K562 (cell line): ENCODE measurements around the gene AOC3. TPM values are rescaled to one million over a fixed set of nuclear protein-coding genes. Genes with fewer than 3 reads are reported as not detected.
A peak's percentile ranks its signal among the peaks of the same experiment; 100 is the strongest.

Experiments
- ATAC-seq: fragments of 200-7000 bp; cut with Tn5 transposase; 3 replicates; pipeline ENCODE4 v1.9.1; 2020; ENCODE audit warnings: moderate library complexity
- BruUV-seq: library from RNA; stranded (reverse); fragments of 400-500 nt; replicated peaks from 2 replicates; lab custom pipeline; 2021; lab: Mats Ljungman, UMichigan
- CTCF ChIA-PET: fragments of 300-600 bp; formaldehyde crosslinking; extraction: SDS; loops from one replicate; lab custom pipeline; 2021; ENCODE audit warnings: low intra/inter-chr PET ratio; lab: Yijun Ruan, JAX
- POLR2A ChIA-PET: fragments of 300-600, 350-650 bp; sonication (Branson Sonifier 250); formaldehyde crosslinking; extraction: SDS; loops from one replicate; lab custom pipeline; 2021; ENCODE audit warnings: antibody characterized with exemption, inconsistent platforms; lab: Yijun Ruan, JAX
- DNase-seq, 4 experiments: peaks; one replicate each; pipeline versions ENCODE4 v3.0.0 to v3.0.0-alpha.2; 2011 to 2018; ENCODE audit warnings: low spot score in 3 of 4, mixed read lengths in 3 of 4; ENCODE audit errors: extremely low read depth in 1 of 4
- FAIRE-seq: peaks from 2 replicates; lab custom pipeline; 2011; peaks lifted over from hg19 to GRCh38; lab: Jason Lieb, UNC
- H2AFZ ChIP-seq: 2 replicates; pipeline ENCODE4 v1.6.0; 2011; ENCODE audit warnings: low read depth, low read length, control low read depth, inconsistent platforms
- H3K27ac ChIP-seq: fragments of 200-600 bp; 3 replicates; pipeline ENCODE4 v1.8.0; 2011; ENCODE audit warnings: low read depth, mild to moderate bottlenecking, control low read depth, inconsistent platforms, low read length, moderate library complexity, mixed read lengths; ENCODE audit errors: extremely low read depth
- H3K27me3 ChIP-seq, 2 experiments: fragments of 300-600 bp in 1 of 2; 2 replicates in 1 of 2; 3 replicates in 1 of 2; pipeline versions ENCODE4 v1.6.0 to v1.8.0; 2011; ENCODE audit warnings: inconsistent platforms in 2 of 2, low read length in 2 of 2, mild to moderate bottlenecking in 1 of 2, mixed read lengths in 1 of 2, moderate library complexity in 1 of 2; ENCODE audit not compliant: control insufficient read depth in 2 of 2, insufficient read depth in 2 of 2
- H3K36me3 ChIP-seq: fragments of 300-600 bp; 3 replicates; pipeline ENCODE4 v1.8.0; 2011; ENCODE audit warnings: mild to moderate bottlenecking, low read length, inconsistent platforms; ENCODE audit not compliant: control insufficient read depth, insufficient read depth
- H3K4me1 ChIP-seq, 2 experiments: fragments of 200-600 bp in 1 of 2; replicated peaks in 1 of 2; 2 replicates in 1 of 2; 3 replicates in 1 of 2; pipeline versions ENCODE4 v1.5.1 to v1.8.0; 2011; ENCODE audit warnings: inconsistent platforms in 2 of 2, low read length in 2 of 2, mild to moderate bottlenecking in 1 of 2, mixed read lengths in 1 of 2, moderate library complexity in 1 of 2; ENCODE audit not compliant: control insufficient read depth in 2 of 2, insufficient read depth in 2 of 2
- H3K4me2 ChIP-seq: 2 replicates; pipeline ENCODE4 v1.6.1; 2011; ENCODE audit warnings: low read length, control low read depth, inconsistent platforms, mixed read lengths; ENCODE audit not compliant: insufficient read depth
- H3K4me3 ChIP-seq: fragments of 200-600 bp; sonication (generic), shearing (Covaris generic); 2 replicates; pipeline ENCODE4 v1.5.1; 2016; ENCODE audit warnings: control low read depth, inconsistent platforms
- H3K79me2 ChIP-seq: fragments of 200-600 bp; 3 replicates; pipeline ENCODE4 v1.8.0; 2011; ENCODE audit warnings: low read length, inconsistent platforms; ENCODE audit not compliant: control insufficient read depth, insufficient read depth
- H3K9ac ChIP-seq, 2 experiments: 2 replicates each; pipeline versions ENCODE4 v1.6.0 to v1.6.1; 2011; ENCODE audit warnings: low read depth in 2 of 2, low read length in 2 of 2, control low read depth in 1 of 2, inconsistent platforms in 1 of 2, mild to moderate bottlenecking in 1 of 2, mixed read lengths in 1 of 2; ENCODE audit not compliant: insufficient read depth in 1 of 2
- H3K9me1 ChIP-seq: one replicate; pipeline ENCODE4 v1.6.0; 2011; ENCODE audit warnings: inconsistent platforms, mild to moderate bottlenecking, low read length, moderate library complexity; ENCODE audit not compliant: control insufficient read depth, insufficient read depth
- H3K9me3 ChIP-seq: replicated peaks from 2 replicates; pipeline ENCODE4 v1.5.1; 2011; ENCODE audit warnings: low read depth, low read length, inconsistent platforms; ENCODE audit not compliant: control insufficient read depth, insufficient read depth
- H4K20me1 ChIP-seq: replicated peaks from 2 replicates; pipeline ENCODE4 v1.6.1; 2011; ENCODE audit warnings: low read length, inconsistent platforms, mixed read lengths; ENCODE audit not compliant: control insufficient read depth, insufficient read depth
- ASH1L ChIP-seq: fragments of 450-650 bp; IDR thresholded peaks from 2 replicates; pipeline ENCODE4 v1.6.1; 2018; ENCODE audit warnings: borderline replicate concordance, mild to moderate bottlenecking, low read depth; ENCODE audit not compliant: partially characterized antibody
- ATF4 ChIP-seq: fragments of 450-650 bp; formaldehyde crosslinking; IDR thresholded peaks from 2 replicates; pipeline ENCODE4 v1.4.0; 2022; ENCODE audit warnings: mild to moderate bottlenecking, moderate library complexity
- BRD9 ChIP-seq: fragments of 450-650 bp; IDR thresholded peaks from 2 replicates; pipeline ENCODE4 v1.6.1; 2018; ENCODE audit warnings: low read depth; ENCODE audit not compliant: partially characterized antibody
- CBFA2T3 ChIP-seq: fragments of 450-650 bp; IDR thresholded peaks from 2 replicates; pipeline ENCODE4 v1.6.1; 2017
- CBX2 ChIP-seq: fragments of 200-600 bp; sonication (generic); IDR thresholded peaks from one replicate; pipeline ENCODE4 v1.6.1; 2012; ENCODE audit warnings: mild to moderate bottlenecking, low read length, inconsistent platforms; ENCODE audit not compliant: insufficient read depth, poor library complexity, severe bottlenecking
- CEBPB ChIP-seq: fragments of 450-650 bp; IDR thresholded peaks from 2 replicates; pipeline ENCODE4 v1.6.1; 2016; ENCODE audit warnings: missing genetic modification characterization, missing compliant biosample characterization
- E2F3 ChIP-seq: fragments of 250-450 bp; sonication (Bioruptor Pico); IDR thresholded peaks from 2 replicates; pipeline ENCODE4 v1.4.0; 2020; ENCODE audit warnings: mild to moderate bottlenecking
- ETS1 ChIP-seq: conservative IDR thresholded peaks from 2 replicates; pipeline ENCODE4 v1.6.1; 2011; ENCODE audit warnings: low read depth, mild to moderate bottlenecking, low read length; ENCODE audit not compliant: control insufficient read depth
- KDM1A ChIP-seq, 2 experiments: fragments of 450-650 bp; IDR thresholded peaks; 2 replicates each; pipeline ENCODE4 v1.6.1; 2016; ENCODE audit warnings: mild to moderate bottlenecking in 2 of 2
- PHF21A ChIP-seq: fragments of 450-650 bp; IDR thresholded peaks from 2 replicates; pipeline ENCODE4 v1.6.1; 2017; ENCODE audit warnings: low read depth, borderline replicate concordance
- SAP30 ChIP-seq: fragments of 200-600 bp; sonication (generic); IDR thresholded peaks from 2 replicates; pipeline ENCODE4 v1.6.1; 2012; ENCODE audit warnings: borderline replicate concordance, low read depth, mild to moderate bottlenecking, moderate library complexity, low read length, control low read depth, inconsistent platforms; ENCODE audit not compliant: insufficient read depth, poor library complexity, severe bottlenecking
- TARDBP ChIP-seq: fragments of 450-650 bp; IDR thresholded peaks from 2 replicates; pipeline ENCODE4 v1.6.1; 2016
- ZNF121 ChIP-seq: sonication (generic); formaldehyde crosslinking; conservative IDR thresholded peaks from 2 replicates; pipeline ENCODE4 v1.8.0; 2022; ENCODE audit warnings: missing genetic modification reagents
- ZNF146 ChIP-seq: IDR thresholded peaks from one replicate; pipeline ENCODE4 v1.6.1; 2018; ENCODE audit warnings: missing compliant biosample characterization; ENCODE audit not compliant: unreplicated experiment
- ZNF24 ChIP-seq: fragments of 450-650 bp; IDR thresholded peaks from 2 replicates; pipeline ENCODE4 v1.6.1; 2016
- ZNF75A ChIP-seq: fragments of 450-650 bp; formaldehyde crosslinking; IDR thresholded peaks from 2 replicates; pipeline ENCODE4 v1.4.0; 2020; ENCODE audit warnings: mild to moderate bottlenecking
- ZSCAN32 ChIP-seq: fragments of 450-650 bp; formaldehyde crosslinking; IDR thresholded peaks from 2 replicates; pipeline ENCODE4 v1.4.0; 2020; ENCODE audit warnings: mild to moderate bottlenecking, moderate library complexity
- WGBS: fragments of 100-300 bp; shearing (Covaris generic); methylation state at CpG from one replicate; pipeline ENCODE4 v1.1.6; 2016; ENCODE audit warnings: low coverage, mixed read lengths; ENCODE audit not compliant: insufficient coverage; ENCODE audit errors: missing lambda C conversion rate; 5-methylcytosine and 5-hydroxymethylcytosine counted together
- in situ Hi-C: fragments of 300-500 bp; cut with MboI; formaldehyde crosslinking; loops from 4 replicates; pipeline ENCODE4 v1.15.0; 2018; ENCODE audit warnings: inconsistent platforms, mixed read lengths
- intact Hi-C: fragments of 100-400 bp; cut with micrococcal nuclease; formaldehyde crosslinking; loops from 2 replicates; pipeline ENCODE4 v1.14.2; 2022
- polyA plus RNA-seq, 8 experiments: library from polyadenylated mRNA; depleted of rRNA in 4 of 8; stranded (reverse) in 5 of 8; unstranded in 3 of 8; fragments of >200 nt; fragmentation: Nextera tagmentation in 2 of 8; fragmentation: Illumina TruSeq in 1 of 8; extraction: Ambion mirVana in 2 of 8; extraction: Trizol in 1 of 8; gene quantifications; 2 replicates each; pipeline versions ENCODE4 v1.2.1 to v1.2.3, GENCODE V29; 2011 to 2014; ENCODE audit warnings: inconsistent platforms in 1 of 8, missing spikeins in 1 of 8
- total RNA-seq, 7 experiments: library from RNA; depleted of rRNA in 6 of 7; stranded (reverse); fragments of >200 nt in 6 of 7; fragmentation: Illumina TruSeq in 2 of 7; extraction: Trizol in 2 of 7; gene quantifications; 2 replicates each; pipeline versions ENCODE4 v1.2.1 to v1.2.3, GENCODE V29; 2011 to 2021; ENCODE audit warnings: low replicate concordance in 1 of 7
- TF ChIP-seq, protein P1 (sequence below): fragments of 450-650 bp; IDR thresholded peaks from 2 replicates; pipeline ENCODE4 v1.7.0; 2016; ENCODE audit warnings: borderline replicate concordance

AOC3 gene
- total and polyA plus RNA-seq, 9 of the 15 experiments (the other 6 are each of a cell fraction or from before 2014, with no cell fraction given): 0.09 to 0.42 (median 0.22) TPM; not detected in 3

DNA sequence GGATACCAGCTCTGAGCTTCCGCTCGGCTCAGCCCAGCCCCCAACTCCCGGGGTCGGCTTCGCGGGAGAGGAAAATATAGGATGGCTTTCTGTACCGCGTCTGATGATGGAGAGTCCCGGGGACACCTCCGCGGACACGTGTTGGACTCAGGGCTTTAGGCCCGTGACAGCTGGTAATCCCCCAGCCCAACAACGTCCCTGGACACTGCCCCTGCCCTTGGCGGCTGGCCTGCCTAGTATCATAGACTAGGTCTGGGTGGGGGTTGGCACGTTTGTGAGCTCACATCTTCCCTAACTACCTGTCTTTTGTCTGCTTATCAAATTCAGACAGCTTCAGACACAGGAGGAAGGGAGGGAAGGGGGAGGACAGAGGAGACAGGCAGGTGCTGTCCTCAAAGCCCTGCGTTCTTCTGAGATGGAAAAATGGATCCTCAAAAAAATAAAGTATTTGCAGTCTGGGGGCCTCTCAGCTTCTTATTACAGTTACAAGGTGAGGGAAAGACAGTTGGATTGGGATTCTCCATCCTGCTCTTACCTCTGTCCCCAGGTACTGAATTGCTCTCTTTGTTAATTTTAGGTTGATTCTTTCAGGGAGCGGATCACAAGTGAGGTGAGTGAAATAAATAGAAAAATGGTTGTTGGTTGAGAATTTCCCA lies 17.1 kb upstream of the AOC3 start:
- Histone ChIP-seq H3K9me1 (no peaks in the 10 kb centered on the region), H3K79me2 (peaks cover 46% of the 10 kb centered on the region), H3K27me3 (no peaks in the 10 kb centered on the region), H3K4me1 (peaks cover 3 to 14% of the 10 kb centered on the region in 2 experiments; a peak in 4 of 5 replicates), H4K20me1 (0 out of 2 replicates have a peak, but pooled peaks cover 5% of the 10 kb centered on the region), H3K9ac (peak overlapping the region; percentile 98 to 99), H3K9me3 (no peaks in the 10 kb centered on the region), H3K36me3 (peaks cover 46% of the 10 kb centered on the region), H2AFZ (peak overlapping the region; percentile 100), H3K4me3 (peak overlapping the region; percentile 90), H3K27ac (peak overlapping the region; percentile 95), H3K4me2 (peak overlapping the region; percentile 98)
- 3% methylated on average over 18 of the region's 18 CpGs for WGBS
- TF ChIP-seq ZNF75A (no peak), BRD9 (no peak), ATF4 (CRISPR knock-in tag) (no peak), ZNF146 (CRISPR knock-in tag) (no peak), E2F3 (CRISPR knock-in tag) (no peak), ASH1L (no peak), ZNF24 (no peak), KDM1A (IDR thresholded peaks at IDR 0.05) (peak in 1 of 2 experiments; percentile 6; a peak in 1 of 4 replicates), TARDBP (no peak), CEBPB (no peak), PHF21A (no peak), CBX2 (no peak), ZSCAN32 (no peak), ETS1 (no peak), ZNF121 (CRISPR knock-in tag) (no peak), CBFA2T3 (peak; percentile 23; the same call in 1 of the 2 replicates), SAP30 (no peak)
- TF ChIP-seq, protein P1, sequence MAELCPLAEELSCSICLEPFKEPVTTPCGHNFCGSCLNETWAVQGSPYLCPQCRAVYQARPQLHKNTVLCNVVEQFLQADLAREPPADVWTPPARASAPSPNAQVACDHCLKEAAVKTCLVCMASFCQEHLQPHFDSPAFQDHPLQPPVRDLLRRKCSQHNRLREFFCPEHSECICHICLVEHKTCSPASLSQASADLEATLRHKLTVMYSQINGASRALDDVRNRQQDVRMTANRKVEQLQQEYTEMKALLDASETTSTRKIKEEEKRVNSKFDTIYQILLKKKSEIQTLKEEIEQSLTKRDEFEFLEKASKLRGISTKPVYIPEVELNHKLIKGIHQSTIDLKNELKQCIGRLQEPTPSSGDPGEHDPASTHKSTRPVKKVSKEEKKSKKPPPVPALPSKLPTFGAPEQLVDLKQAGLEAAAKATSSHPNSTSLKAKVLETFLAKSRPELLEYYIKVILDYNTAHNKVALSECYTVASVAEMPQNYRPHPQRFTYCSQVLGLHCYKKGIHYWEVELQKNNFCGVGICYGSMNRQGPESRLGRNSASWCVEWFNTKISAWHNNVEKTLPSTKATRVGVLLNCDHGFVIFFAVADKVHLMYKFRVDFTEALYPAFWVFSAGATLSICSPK: 0 out of 2 replicates have a peak, but pooled peaks have one; percentile 8
- intact Hi-C loops: no loop called here
- BruUV-seq: TSS peak; percentile 75
- DNase-seq: peak in 1 of 4 experiments; percentile 24
- CTCF ChIA-PET: interaction anchor here (1.1 kb wide), 1 partner anchor 163 kb away, joined by 3 read pairs; no protein-coding TSS in a partner anchor
- POLR2A ChIA-PET: interaction anchor here (0.6 to 2.0 kb wide), 11 partner anchors 9 to 279 kb away, joined by 3 to 18 read pairs (median 4); partner anchors contain the start of genes BECN1 and RPL27
- peak; percentile 46 for ATAC-seq
- in situ Hi-C loops: no loop called here
- no peak for FAIRE-seq
